ENCODE measurements around the gene CENPA. TPM values are rescaled to one million over a fixed set of nuclear protein-coding genes. Genes with fewer than 3 reads are reported as not detected.
"Not testable (repeated sequence)": the region's sequence is repeated elsewhere in the genome, so short reads cannot be mapped to it uniquely, and the experiment has no call there.

Gene CENPA
- polyA plus RNA-seq, 2 donors, result 3.6 to 5.4 TPM

- WGBS, 2 donors, result 27 to 32% methylated on average over 9 of the region's 9 CpGs
- Histone ChIP-seq H3K27me3 (ENCODE audit: control insufficient read depth in 1 of 2, insufficient read depth in 2 of 2, low read length in 2 of 2) (no peaks in the 10 kb centered on the region), H3K27ac (ENCODE audit: low read depth in 2 of 2, low read length in 1 of 2) (no peak overlapping the region), H3K4me1 (ENCODE audit: control insufficient read depth in 2 of 2, insufficient read depth in 2 of 2, low read length in 1 of 2) (no peaks in the 10 kb centered on the region), H3K36me3 (ENCODE audit: control insufficient read depth in 2 of 2, insufficient read depth in 2 of 2, low read length in 1 of 2) (no peaks in the 10 kb centered on the region), H3K4me3 (ENCODE audit: low read depth in 1 of 2, low read length in 2 of 2) (no peak overlapping the region), H3K9me3 (ENCODE audit: control insufficient read depth in 2 of 2, insufficient read depth in 1 of 2, low read depth in 1 of 2, low read length in 1 of 2) (no peaks in the 10 kb centered on the region)
These were observed 40.1 kb upstream of the CENPA start for GRCh38 chr2:26745609-26746327.

GRCh38 chr2:26746934-26747333, 38.9 kb upstream of the CENPA start:
- Histone ChIP-seq H3K27me3 (ENCODE audit: control insufficient read depth in 1 of 2, insufficient read depth in 2 of 2, low read length in 2 of 2) (no peaks in the 10 kb centered on the region), H3K9me3 (ENCODE audit: control insufficient read depth in 2 of 2, insufficient read depth in 1 of 2, low read depth in 1 of 2, low read length in 1 of 2) (peaks cover 0 to 3% of the 10 kb centered on the region in 2 donors), H3K4me1 (ENCODE audit: control insufficient read depth in 2 of 2, insufficient read depth in 2 of 2, low read length in 1 of 2) (no peaks in the 10 kb centered on the region), H3K27ac (ENCODE audit: low read depth in 2 of 2, low read length in 1 of 2) (no peak overlapping the region), H3K36me3 (ENCODE audit: control insufficient read depth in 2 of 2, insufficient read depth in 2 of 2, low read length in 1 of 2) (no peaks in the 10 kb centered on the region), H3K4me3 (ENCODE audit: low read depth in 1 of 2, low read length in 2 of 2) (no peak overlapping the region)
- WGBS, 2 donors, result 74 to 77% methylated on average over 3 of the region's 3 CpGs

GRCh38 chr2:26749787-26750420, 36.0 kb upstream of the CENPA start:
- H3K27me3 ChIP-seq (ENCODE audit: control insufficient read depth in 1 of 2, insufficient read depth in 2 of 2, low read length in 2 of 2); H3K4me3 ChIP-seq (ENCODE audit: low read depth in 1 of 2, low read length in 2 of 2); H3K4me1 ChIP-seq (ENCODE audit: control insufficient read depth in 2 of 2, insufficient read depth in 2 of 2, low read length in 1 of 2); H3K9me3 ChIP-seq (ENCODE audit: control insufficient read depth in 2 of 2, insufficient read depth in 1 of 2, low read depth in 1 of 2, low read length in 1 of 2); H3K36me3 ChIP-seq (ENCODE audit: control insufficient read depth in 2 of 2, insufficient read depth in 2 of 2, low read length in 1 of 2); H3K27ac ChIP-seq (ENCODE audit: low read depth in 2 of 2, low read length in 1 of 2): not testable (repeated sequence)
- WGBS, 2 donors, result 49 to 53% methylated on average over 8 of the region's 8 CpGs

GRCh38 chr2:26750467-26750866, 35.4 kb upstream of the CENPA start:
- not testable (repeated sequence) for H3K27ac ChIP-seq (ENCODE audit: low read depth in 2 of 2, low read length in 1 of 2); H3K9me3 ChIP-seq (ENCODE audit: control insufficient read depth in 2 of 2, insufficient read depth in 1 of 2, low read depth in 1 of 2, low read length in 1 of 2); H3K27me3 ChIP-seq (ENCODE audit: control insufficient read depth in 1 of 2, insufficient read depth in 2 of 2, low read length in 2 of 2); H3K36me3 ChIP-seq (ENCODE audit: control insufficient read depth in 2 of 2, insufficient read depth in 2 of 2, low read length in 1 of 2); H3K4me3 ChIP-seq (ENCODE audit: low read depth in 1 of 2, low read length in 2 of 2); H3K4me1 ChIP-seq (ENCODE audit: control insufficient read depth in 2 of 2, insufficient read depth in 2 of 2, low read length in 1 of 2)
- WGBS, 2 donors, result 89% methylated on average over 11 of the region's 11 CpGs

- no peak overlapping the region for H3K27ac ChIP-seq (ENCODE audit: low read depth in 2 of 2, low read length in 1 of 2)
- H3K4me1 ChIP-seq (ENCODE audit: control insufficient read depth in 2 of 2, insufficient read depth in 2 of 2, low read length in 1 of 2), result no peaks in the 10 kb centered on the region
- H3K36me3 ChIP-seq (ENCODE audit: control insufficient read depth in 2 of 2, insufficient read depth in 2 of 2, low read length in 1 of 2), result no peaks in the 10 kb centered on the region
- no peak overlapping the region for H3K4me3 ChIP-seq (ENCODE audit: low read depth in 1 of 2, low read length in 2 of 2)
- WGBS, 2 donors, result 82 to 83% methylated on average over 3 of the region's 3 CpGs
- H3K27me3 ChIP-seq (ENCODE audit: control insufficient read depth in 1 of 2, insufficient read depth in 2 of 2, low read length in 2 of 2), result no peaks in the 10 kb centered on the region
- H3K9me3 ChIP-seq (ENCODE audit: control insufficient read depth in 2 of 2, insufficient read depth in 1 of 2, low read depth in 1 of 2, low read length in 1 of 2), result peaks cover 0 to 3% of the 10 kb centered on the region in 2 donors
These were observed 33.2 kb upstream of the CENPA start for GRCh38 chr2:26752656-26753055.

GRCh38 chr2:26754539-26754938, 31.3 kb upstream of the CENPA start:
- H3K4me1 ChIP-seq (ENCODE audit: control insufficient read depth in 2 of 2, insufficient read depth in 2 of 2, low read length in 1 of 2), result peaks cover 0 to 4% of the 10 kb centered on the region in 2 donors
- no peaks in the 10 kb centered on the region for H3K27me3 ChIP-seq (ENCODE audit: control insufficient read depth in 1 of 2, insufficient read depth in 2 of 2, low read length in 2 of 2)
- 92 to 98% methylated on average over 4 of the region's 4 CpGs for WGBS, 2 donors
- no peak overlapping the region for H3K4me3 ChIP-seq (ENCODE audit: low read depth in 1 of 2, low read length in 2 of 2)
- peaks cover 0 to 3% of the 10 kb centered on the region in 2 donors for H3K9me3 ChIP-seq (ENCODE audit: control insufficient read depth in 2 of 2, insufficient read depth in 1 of 2, low read depth in 1 of 2, low read length in 1 of 2)
- H3K27ac ChIP-seq (ENCODE audit: low read depth in 2 of 2, low read length in 1 of 2), result no peak overlapping the region
- no peaks in the 10 kb centered on the region for H3K36me3 ChIP-seq (ENCODE audit: control insufficient read depth in 2 of 2, insufficient read depth in 2 of 2, low read length in 1 of 2)

DNA sequence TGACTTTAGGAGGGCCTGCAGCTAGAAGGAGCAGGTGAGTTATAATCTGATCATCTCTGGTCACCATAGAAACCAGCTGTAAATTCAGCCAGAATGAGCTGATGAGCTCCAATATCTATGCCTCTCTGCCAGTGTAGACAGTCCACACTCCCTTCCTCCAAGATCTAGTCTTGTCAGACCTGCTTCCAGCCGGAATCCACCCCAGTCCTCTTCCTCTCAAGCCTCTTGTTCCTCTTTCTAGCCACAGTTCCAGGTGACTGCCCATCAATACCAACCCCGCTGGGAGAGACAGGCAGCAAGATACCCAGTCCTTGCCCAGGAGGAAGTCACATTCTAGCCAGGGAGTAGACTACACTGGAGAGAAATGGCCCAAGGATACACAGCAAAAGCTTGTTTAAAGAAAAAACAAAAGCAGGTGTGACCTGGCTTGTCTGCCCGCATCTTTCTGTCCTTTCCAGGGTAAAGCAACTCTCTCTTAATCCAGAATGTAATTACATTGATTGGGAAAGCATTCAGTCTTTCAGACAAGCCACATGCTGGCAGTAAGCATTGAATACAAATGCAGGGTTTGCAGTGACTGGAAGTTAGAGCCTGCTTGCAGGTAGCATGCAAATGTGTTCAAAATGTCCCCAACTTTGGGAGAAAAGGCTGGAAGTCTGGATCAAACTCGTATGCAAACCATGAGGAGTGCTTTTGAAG, 30.7 kb upstream of the CENPA start:
- Histone ChIP-seq H3K36me3 (ENCODE audit: control insufficient read depth in 2 of 2, insufficient read depth in 2 of 2, low read length in 1 of 2) (no peaks in the 10 kb centered on the region), H3K27ac (ENCODE audit: low read depth in 2 of 2, low read length in 1 of 2) (peak overlapping the region in 1 of 2 donors; percentile 55), H3K27me3 (ENCODE audit: control insufficient read depth in 1 of 2, insufficient read depth in 2 of 2, low read length in 2 of 2) (no peaks in the 10 kb centered on the region), H3K4me1 (ENCODE audit: control insufficient read depth in 2 of 2, insufficient read depth in 2 of 2, low read length in 1 of 2) (peaks cover 0 to 4% of the 10 kb centered on the region in 2 donors), H3K4me3 (ENCODE audit: low read depth in 1 of 2, low read length in 2 of 2) (no peak overlapping the region), H3K9me3 (ENCODE audit: control insufficient read depth in 2 of 2, insufficient read depth in 1 of 2, low read depth in 1 of 2, low read length in 1 of 2) (peaks cover 0 to 3% of the 10 kb centered on the region in 2 donors)
- 51 to 57% methylated on average over 4 of the region's 4 CpGs for WGBS, 2 donors

GRCh38 chr2:26756337-26756736, 29.5 kb upstream of the CENPA start:
- Histone ChIP-seq H3K9me3 (ENCODE audit: control insufficient read depth in 2 of 2, insufficient read depth in 1 of 2, low read depth in 1 of 2, low read length in 1 of 2) (peaks cover 0 to 1% of the 10 kb centered on the region in 2 donors), H3K27me3 (ENCODE audit: control insufficient read depth in 1 of 2, insufficient read depth in 2 of 2, low read length in 2 of 2) (no peaks in the 10 kb centered on the region), H3K4me3 (ENCODE audit: low read depth in 1 of 2, low read length in 2 of 2) (no peak overlapping the region), H3K4me1 (ENCODE audit: control insufficient read depth in 2 of 2, insufficient read depth in 2 of 2, low read length in 1 of 2) (peaks cover 0 to 4% of the 10 kb centered on the region in 2 donors), H3K36me3 (ENCODE audit: control insufficient read depth in 2 of 2, insufficient read depth in 2 of 2, low read length in 1 of 2) (no peaks in the 10 kb centered on the region), H3K27ac (ENCODE audit: low read depth in 2 of 2, low read length in 1 of 2) (no peak overlapping the region)
- 75 to 81% methylated on average over 5 of the region's 5 CpGs for WGBS, 2 donors

DNA sequence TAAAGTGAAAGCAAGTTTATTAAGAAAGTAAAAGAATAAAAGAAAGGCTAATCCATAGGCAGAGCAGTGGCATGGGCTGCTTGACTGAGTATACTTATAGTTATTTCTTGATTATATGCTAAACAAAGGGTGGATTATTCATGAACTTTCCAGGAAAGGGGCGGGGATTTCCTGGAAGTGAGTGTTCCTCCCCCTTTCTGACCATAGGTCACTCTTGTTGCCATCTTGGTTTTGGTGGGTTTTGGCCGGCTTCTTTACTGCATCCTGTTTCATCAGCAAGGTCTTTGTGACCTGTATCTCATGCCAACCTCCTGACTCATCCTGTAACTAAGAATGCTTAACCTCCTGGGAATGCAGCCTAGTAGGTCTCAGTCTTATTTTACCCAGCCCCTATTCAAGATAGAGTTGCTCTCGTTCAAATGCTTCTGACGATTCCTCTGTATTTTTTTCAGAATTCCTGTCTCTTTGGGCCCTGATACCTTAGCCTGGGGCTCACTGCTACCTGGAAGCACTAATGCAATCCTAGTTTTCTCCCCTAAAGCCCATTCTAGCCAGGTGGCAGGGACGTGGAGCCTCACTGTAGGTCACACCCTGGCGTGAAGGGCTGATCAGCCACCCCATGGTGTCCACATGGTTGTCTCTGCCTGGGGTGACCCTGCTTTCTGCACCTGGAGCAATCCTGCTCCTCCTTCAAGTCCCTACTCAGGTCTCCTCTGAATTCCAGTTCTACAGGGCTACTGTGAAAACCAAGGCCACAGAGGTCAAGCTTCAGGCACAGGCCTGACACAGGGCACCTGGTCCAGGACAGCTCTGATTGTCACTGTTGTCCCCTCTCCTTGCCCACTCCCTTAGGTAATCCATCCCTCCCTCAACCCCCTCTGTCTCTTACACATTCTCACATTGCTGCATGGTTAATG, 27.7 kb upstream of the CENPA start:
- H3K4me3 ChIP-seq (ENCODE audit: low read depth in 1 of 2, low read length in 2 of 2), result no peak overlapping the region

More for the DNA sequence above, 27.7 kb upstream of the CENPA start:
- WGBS, 2 donors, result 40 to 70% methylated on average over 6 of the region's 6 CpGs
- Histone ChIP-seq H3K27ac (ENCODE audit: low read depth in 2 of 2, low read length in 1 of 2) (peak overlapping the region; percentile 88 to 91), H3K27me3 (ENCODE audit: control insufficient read depth in 1 of 2, insufficient read depth in 2 of 2, low read length in 2 of 2) (no peaks in the 10 kb centered on the region), H3K4me1 (ENCODE audit: control insufficient read depth in 2 of 2, insufficient read depth in 2 of 2, low read length in 1 of 2) (peaks cover 0 to 4% of the 10 kb centered on the region in 2 donors), H3K9me3 (ENCODE audit: control insufficient read depth in 2 of 2, insufficient read depth in 1 of 2, low read depth in 1 of 2, low read length in 1 of 2) (no peaks in the 10 kb centered on the region), H3K36me3 (ENCODE audit: control insufficient read depth in 2 of 2, insufficient read depth in 2 of 2, low read length in 1 of 2) (no peaks in the 10 kb centered on the region)

All from esophagus (tissue), 2 donors.